AG04449 (cell line): ENCODE data around the gene WDR88.
"Not testable (repeated sequence)": the region's sequence is repeated elsewhere in the genome, so short reads cannot be mapped to it uniquely, and the experiment has no call there.

Source experiments
- CTCF ChIA-PET: fragments of 350-600 bp; formaldehyde crosslinking; extraction: SDS; loops from one replicate; lab custom pipeline; 2021; ENCODE audit warnings: antibody characterized with exemption; lab: Yijun Ruan, JAX
- POLR2A ChIA-PET: fragments of 400-600, 350-600 bp; formaldehyde crosslinking; extraction: SDS; loops from one replicate; lab custom pipeline; 2020; ENCODE audit warnings: antibody characterized with exemption, inconsistent platforms; lab: Yijun Ruan, JAX
- DNase-seq: peaks from one replicate; pipeline ENCODE4 v3.0.0-alpha.2; 2010; ENCODE audit warnings: low read depth, low spot score
- H3K4me3 ChIP-seq: 2 replicates; pipeline ENCODE4 v1.5.1; 2011; ENCODE audit warnings: low read depth, mild to moderate bottlenecking, control low read depth, low read length
- TF ChIP-seq, protein P1 (sequence below): IDR thresholded peaks from one replicate; pipeline ENCODE4 v1.5.1; 2011; ENCODE audit warnings: mild to moderate bottlenecking, moderate library complexity, low read length, control low read depth, inconsistent platforms; ENCODE audit not compliant: insufficient read depth; ENCODE audit errors: missing control alignments

Gene WDR88

DNA sequence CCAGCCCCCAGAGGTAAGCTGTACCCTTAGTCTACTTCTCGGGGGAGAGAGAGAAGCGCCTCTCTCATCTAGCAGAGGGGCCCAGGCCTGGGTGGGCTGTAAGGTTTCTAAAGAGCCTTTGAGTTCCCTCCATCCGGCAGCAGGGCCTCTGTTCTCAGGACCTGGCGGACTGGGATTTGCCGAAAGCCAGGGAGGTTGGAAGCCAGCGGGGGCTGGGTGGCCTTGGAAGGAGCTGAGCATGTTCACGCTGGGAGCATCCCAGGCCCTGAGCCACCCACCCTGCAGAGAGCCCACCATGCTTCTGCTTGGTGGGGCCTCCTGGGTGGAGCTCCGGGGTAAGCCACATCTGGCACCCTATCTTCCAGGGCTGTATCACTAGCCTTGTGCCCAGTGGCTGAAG lies 86.0 kb downstream of the WDR88 start:
- ChIA-PET CTCF (no interaction called here), POLR2A (no interaction called here)
- TF ChIP-seq, protein P1, sequence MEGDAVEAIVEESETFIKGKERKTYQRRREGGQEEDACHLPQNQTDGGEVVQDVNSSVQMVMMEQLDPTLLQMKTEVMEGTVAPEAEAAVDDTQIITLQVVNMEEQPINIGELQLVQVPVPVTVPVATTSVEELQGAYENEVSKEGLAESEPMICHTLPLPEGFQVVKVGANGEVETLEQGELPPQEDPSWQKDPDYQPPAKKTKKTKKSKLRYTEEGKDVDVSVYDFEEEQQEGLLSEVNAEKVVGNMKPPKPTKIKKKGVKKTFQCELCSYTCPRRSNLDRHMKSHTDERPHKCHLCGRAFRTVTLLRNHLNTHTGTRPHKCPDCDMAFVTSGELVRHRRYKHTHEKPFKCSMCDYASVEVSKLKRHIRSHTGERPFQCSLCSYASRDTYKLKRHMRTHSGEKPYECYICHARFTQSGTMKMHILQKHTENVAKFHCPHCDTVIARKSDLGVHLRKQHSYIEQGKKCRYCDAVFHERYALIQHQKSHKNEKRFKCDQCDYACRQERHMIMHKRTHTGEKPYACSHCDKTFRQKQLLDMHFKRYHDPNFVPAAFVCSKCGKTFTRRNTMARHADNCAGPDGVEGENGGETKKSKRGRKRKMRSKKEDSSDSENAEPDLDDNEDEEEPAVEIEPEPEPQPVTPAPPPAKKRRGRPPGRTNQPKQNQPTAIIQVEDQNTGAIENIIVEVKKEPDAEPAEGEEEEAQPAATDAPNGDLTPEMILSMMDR: no peak
- no peak overlapping the region for H3K4me3 ChIP-seq
- DNase-seq: no peak

DNA sequence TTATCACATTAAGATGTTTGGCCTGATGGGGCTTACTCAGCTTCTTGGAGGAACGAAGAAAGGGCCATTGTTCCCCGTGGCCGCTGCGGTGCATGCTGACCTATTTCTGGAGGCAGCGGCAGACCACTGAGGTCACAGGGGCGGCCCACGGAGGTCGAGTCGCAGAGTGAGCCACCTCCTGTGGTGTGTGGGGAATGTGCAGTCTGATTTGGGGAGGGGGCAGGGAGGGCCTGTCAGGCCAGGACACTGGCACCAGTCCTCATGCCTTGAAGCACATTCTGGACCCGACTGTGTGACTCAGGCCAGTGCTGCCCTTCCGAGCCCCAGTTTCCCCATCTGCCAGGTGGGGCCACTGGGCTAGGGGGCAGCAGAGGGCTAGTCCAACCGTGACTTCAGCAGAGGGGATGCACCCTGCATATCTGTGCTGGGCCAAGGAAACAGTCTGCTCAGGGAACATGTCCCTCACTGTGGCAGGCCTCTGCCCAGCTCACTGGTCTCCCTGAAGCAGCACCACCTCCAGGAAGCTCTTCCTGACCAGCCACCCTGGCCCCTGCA lies 87.4 kb downstream of the WDR88 start:
- CTCF ChIA-PET: interaction anchor here (0.6 to 0.8 kb wide), 2 partner anchors 9 to 61 kb away, joined by 3 read pairs; no protein-coding TSS in a partner anchor
- H3K4me3 ChIP-seq: no peak overlapping the region
- POLR2A ChIA-PET: no interaction called here
- TF ChIP-seq, protein P1: peak; percentile 19
- no peak for DNase-seq

DNA sequence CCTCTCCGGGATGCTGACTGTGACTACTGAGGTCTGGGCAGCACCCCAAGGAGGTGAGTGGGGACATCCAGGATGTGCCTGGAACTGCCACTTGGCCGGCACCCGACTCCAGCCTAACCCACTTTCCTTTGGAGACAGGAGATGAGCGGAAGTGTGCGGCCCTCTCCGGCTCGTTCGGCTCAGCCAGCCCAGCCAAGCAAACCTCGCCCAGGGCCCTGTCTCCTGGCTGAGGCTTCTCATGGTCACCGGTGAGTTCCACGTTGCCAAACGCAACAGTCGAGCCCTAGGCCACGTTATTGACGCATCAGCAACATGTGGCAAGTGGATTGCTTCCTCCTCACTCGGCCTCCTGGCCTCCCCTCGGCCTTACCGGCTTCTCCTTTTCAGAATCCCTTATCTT lies 88.2 kb downstream of the WDR88 start:
- TF ChIP-seq, protein P1: no peak
- no peak overlapping the region for H3K4me3 ChIP-seq
- POLR2A ChIA-PET: no interaction called here
- no peak for DNase-seq
- CTCF ChIA-PET: no interaction called here

DNA sequence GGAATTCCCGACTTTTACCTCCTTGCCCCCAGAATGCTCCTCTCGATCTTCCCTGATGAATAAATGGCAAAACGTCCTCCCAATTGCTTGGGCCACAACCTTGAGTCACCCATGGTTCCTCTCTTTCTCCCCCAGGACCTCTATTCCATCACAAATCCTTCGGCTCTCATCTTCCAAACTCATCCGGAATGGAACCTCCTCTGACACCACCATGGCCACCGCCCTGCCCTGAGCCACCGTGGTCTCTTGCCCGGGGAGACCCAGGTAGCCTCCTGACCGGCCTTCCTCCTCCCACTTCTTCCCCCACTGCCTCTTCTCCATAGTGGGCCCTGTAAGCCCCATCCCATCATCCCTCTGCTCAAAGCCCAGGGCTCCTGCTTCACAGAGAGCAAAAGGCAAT lies 88.8 kb downstream of the WDR88 start:
- TF ChIP-seq, protein P1: no peak
- no peak overlapping the region for H3K4me3 ChIP-seq
- no peak for DNase-seq
- CTCF ChIA-PET: interaction anchor here (0.9 to 1.6 kb wide), 2 partner anchors 14 to 76 kb away, joined by 3 to 7 read pairs; no protein-coding TSS in a partner anchor
- POLR2A ChIA-PET: no interaction called here

DNA sequence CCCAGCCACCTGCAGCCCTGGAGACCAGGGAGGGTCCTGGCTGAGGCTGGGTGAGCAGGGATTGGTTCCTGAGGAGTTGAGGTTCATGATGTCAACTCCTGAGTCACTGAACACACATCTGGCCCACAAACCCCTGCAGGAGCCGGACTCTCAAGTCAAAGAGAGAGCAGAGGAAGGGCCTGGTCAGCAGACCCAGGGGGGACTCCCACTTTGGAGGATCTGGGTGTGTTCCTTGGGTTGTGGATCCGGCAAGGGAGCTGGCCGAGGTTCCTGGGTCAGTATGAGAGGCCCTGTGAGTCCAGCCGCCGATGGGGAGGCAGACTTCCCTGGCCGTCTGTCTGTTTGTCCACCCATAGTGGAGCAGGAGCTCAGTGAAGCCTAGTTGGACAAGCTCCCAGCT lies 89.7 kb downstream of the WDR88 start:
- POLR2A ChIA-PET: no interaction called here
- CTCF ChIA-PET: interaction anchor here (0.9 to 1.6 kb wide), 2 partner anchors 13 to 77 kb away, joined by 3 to 7 read pairs; no protein-coding TSS in a partner anchor
- TF ChIP-seq, protein P1: no peak
- DNase-seq: no peak
- no peak overlapping the region for H3K4me3 ChIP-seq

DNA sequence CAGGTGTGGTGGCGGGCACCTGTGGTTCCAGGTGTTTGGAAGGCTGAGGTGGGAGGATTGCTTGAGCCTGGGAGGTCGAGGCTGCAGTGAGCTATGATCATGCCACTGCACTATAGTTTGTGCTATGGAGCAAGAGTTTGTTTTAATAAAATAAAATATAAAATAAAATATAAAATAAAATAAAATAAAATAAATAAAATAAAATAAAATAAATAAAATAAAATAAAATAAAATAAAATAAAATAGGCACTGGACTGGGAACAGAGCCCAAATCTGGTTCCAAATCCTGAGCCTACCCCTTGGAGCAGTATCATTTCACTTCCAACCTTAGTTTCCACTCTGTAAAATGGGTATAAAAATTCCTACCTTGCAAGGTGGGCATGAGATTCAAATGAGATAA lies 90.3 kb downstream of the WDR88 start:
- H3K4me3 ChIP-seq, DNase-seq, POLR2A ChIA-PET: not testable (repeated sequence)
- CTCF ChIA-PET: interaction anchor here (1.6 to 4.2 kb wide), 2 partner anchors 13 kb away, joined by 7 to 32 read pairs; no protein-coding TSS in a partner anchor
